HepG2 (cell line): ENCODE measurements around the gene EFNA2. TPM values are rescaled to one million over a fixed set of nuclear protein-coding genes. Genes with fewer than 3 reads are reported as not detected.
A peak's percentile ranks its signal among the peaks of the same experiment; 100 is the strongest.

Experiments used
- ARHGAP35 ChIP-seq: sonication (generic); formaldehyde crosslinking; IDR thresholded peaks from 2 replicates; pipeline ENCODE4 v1.9.0; 2022; ENCODE audit warnings: mild to moderate bottlenecking, inconsistent platforms, moderate library complexity, missing genetic modification reagents, borderline replicate concordance
- FOXJ3 ChIP-seq: sonication (generic); formaldehyde crosslinking; IDR thresholded peaks from 2 replicates; pipeline ENCODE4 v1.4.0; 2020; ENCODE audit warnings: missing genetic modification reagents, mild to moderate bottlenecking, borderline replicate concordance
- NFKB2 ChIP-seq: sonication (generic); formaldehyde crosslinking; IDR thresholded peaks from 2 replicates; pipeline ENCODE4 v1.4.0; 2020; ENCODE audit warnings: missing genetic modification reagents, borderline replicate concordance
- PAF1 ChIP-seq: IDR thresholded peaks from 2 replicates; pipeline ENCODE4 v1.6.1; 2016; ENCODE audit warnings: missing genetic modification reagents, missing compliant biosample characterization
- REL ChIP-seq: sonication (generic); formaldehyde crosslinking; conservative IDR thresholded peaks from 2 replicates; pipeline ENCODE4 v1.8.0; 2022; ENCODE audit warnings: mild to moderate bottlenecking, missing genetic modification reagents, moderate library complexity
- TBP ChIP-seq: sonication (generic); formaldehyde crosslinking; IDR thresholded peaks from 2 replicates; pipeline ENCODE4 v1.5.0; 2020; ENCODE audit warnings: missing genetic modification reagents
- ZFP1 ChIP-seq: IDR thresholded peaks from 2 replicates; pipeline ENCODE4 v1.6.1; 2016
- ZNF547 ChIP-seq: sonication (generic); formaldehyde crosslinking; IDR thresholded peaks from 2 replicates; pipeline ENCODE4 v1.5.1; 2020; ENCODE audit warnings: mild to moderate bottlenecking, missing genetic modification reagents
- ZNF615 ChIP-seq: sonication (generic); formaldehyde crosslinking; IDR thresholded peaks from 2 replicates; pipeline ENCODE4 v1.5.0; 2020; ENCODE audit warnings: mild to moderate bottlenecking, missing genetic modification reagents, borderline replicate concordance
- polyA plus RNA-seq, 8 experiments: library from polyadenylated mRNA; depleted of rRNA in 3 of 8; stranded (reverse) in 7 of 8; unstranded in 1 of 8; fragments of >200 nt; fragmentation: Illumina TruSeq in 4 of 8; extraction: Trizol in 4 of 8; gene quantifications; 2 replicates each; pipeline versions ENCODE4 v1.2.1 to v1.2.3, GENCODE V29; 2011 to 2016; ENCODE audit warnings: low read depth in 4 of 8, missing spikeins in 1 of 8, mixed read lengths in 1 of 8; ENCODE audit not compliant: insufficient read depth in 1 of 8
- total RNA-seq, 5 experiments: library from RNA; depleted of rRNA; stranded (reverse); fragments of >200 nt; fragmentation: Illumina TruSeq; extraction: Trizol; gene quantifications; 2 replicates each; pipeline ENCODE4 v1.2.3, GENCODE V29; 2016; ENCODE audit warnings: low read depth in 1 of 5
- TF ChIP-seq, protein P1 (sequence below): sonication (generic); formaldehyde crosslinking; IDR thresholded peaks from 2 replicates; pipeline ENCODE4 v1.4.0; 2020; ENCODE audit warnings: missing genetic modification reagents
- TF ChIP-seq, protein P2 (sequence below): sonication (generic); formaldehyde crosslinking; IDR thresholded peaks from 2 replicates; pipeline ENCODE4 v1.5.0; 2020; ENCODE audit warnings: missing genetic modification reagents, mild to moderate bottlenecking, borderline replicate concordance
- TF ChIP-seq, protein P3 (sequence below): sonication (generic); formaldehyde crosslinking; IDR thresholded peaks from 2 replicates; pipeline ENCODE4 v1.9.0; 2021; ENCODE audit warnings: missing genetic modification reagents, borderline replicate concordance
- TF ChIP-seq, protein P4 (sequence below): IDR thresholded peaks from 2 replicates; pipeline ENCODE4 v1.6.1; 2016; ENCODE audit warnings: low read depth, missing genetic modification reagents, missing compliant biosample characterization
- TF ChIP-seq, protein P5 (sequence below): sonication (generic); formaldehyde crosslinking; IDR thresholded peaks from 2 replicates; pipeline ENCODE4 v1.8.0; 2022; ENCODE audit warnings: missing genetic modification reagents, low read depth, mild to moderate bottlenecking, borderline replicate concordance

EFNA2 gene
- total and polyA plus RNA-seq, 2 of the 13 experiments (the other 11 are each of a cell fraction or from before 2014, with no cell fraction given), result 6.0 to 9.9 TPM

DNA sequence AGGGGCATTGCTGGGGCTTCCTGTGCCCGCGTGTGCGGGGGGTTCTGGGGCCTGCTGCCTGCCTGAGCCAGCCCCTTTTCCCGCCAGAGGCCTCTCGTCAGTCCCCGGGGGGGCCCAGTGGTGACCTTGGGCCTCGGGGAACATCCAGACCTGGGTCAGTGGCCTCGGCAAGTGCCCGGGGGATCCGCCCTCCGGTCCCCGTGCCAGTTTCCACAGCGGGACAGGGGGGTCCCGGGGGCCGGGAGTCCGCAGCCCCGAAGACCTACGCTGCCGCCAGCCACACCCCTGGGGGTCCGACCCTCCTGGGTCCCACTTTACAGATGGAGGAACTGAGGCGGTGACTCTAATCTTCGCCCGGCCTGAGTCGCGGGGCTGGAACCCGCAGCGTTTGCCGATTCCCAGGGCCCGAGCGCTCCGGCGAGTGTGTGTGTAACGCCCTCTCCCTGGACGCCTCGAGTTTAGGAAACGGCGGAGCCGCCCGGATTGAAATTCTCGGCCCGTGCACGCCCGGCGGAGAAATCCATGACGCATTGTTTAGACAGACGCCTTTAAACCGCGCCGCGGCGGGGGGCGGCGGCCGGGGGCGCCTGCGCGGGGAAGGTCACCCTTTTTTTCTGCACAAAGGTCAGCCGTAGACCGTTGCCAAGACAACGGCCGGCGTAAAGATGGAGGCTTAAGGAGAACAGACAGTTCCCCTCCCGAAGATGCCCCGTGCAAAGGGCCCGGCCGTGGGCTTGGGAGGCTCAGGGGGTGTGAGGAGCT, 39.3 kb downstream of the EFNA2 start (continued):
- TF ChIP-seq, protein P1, sequence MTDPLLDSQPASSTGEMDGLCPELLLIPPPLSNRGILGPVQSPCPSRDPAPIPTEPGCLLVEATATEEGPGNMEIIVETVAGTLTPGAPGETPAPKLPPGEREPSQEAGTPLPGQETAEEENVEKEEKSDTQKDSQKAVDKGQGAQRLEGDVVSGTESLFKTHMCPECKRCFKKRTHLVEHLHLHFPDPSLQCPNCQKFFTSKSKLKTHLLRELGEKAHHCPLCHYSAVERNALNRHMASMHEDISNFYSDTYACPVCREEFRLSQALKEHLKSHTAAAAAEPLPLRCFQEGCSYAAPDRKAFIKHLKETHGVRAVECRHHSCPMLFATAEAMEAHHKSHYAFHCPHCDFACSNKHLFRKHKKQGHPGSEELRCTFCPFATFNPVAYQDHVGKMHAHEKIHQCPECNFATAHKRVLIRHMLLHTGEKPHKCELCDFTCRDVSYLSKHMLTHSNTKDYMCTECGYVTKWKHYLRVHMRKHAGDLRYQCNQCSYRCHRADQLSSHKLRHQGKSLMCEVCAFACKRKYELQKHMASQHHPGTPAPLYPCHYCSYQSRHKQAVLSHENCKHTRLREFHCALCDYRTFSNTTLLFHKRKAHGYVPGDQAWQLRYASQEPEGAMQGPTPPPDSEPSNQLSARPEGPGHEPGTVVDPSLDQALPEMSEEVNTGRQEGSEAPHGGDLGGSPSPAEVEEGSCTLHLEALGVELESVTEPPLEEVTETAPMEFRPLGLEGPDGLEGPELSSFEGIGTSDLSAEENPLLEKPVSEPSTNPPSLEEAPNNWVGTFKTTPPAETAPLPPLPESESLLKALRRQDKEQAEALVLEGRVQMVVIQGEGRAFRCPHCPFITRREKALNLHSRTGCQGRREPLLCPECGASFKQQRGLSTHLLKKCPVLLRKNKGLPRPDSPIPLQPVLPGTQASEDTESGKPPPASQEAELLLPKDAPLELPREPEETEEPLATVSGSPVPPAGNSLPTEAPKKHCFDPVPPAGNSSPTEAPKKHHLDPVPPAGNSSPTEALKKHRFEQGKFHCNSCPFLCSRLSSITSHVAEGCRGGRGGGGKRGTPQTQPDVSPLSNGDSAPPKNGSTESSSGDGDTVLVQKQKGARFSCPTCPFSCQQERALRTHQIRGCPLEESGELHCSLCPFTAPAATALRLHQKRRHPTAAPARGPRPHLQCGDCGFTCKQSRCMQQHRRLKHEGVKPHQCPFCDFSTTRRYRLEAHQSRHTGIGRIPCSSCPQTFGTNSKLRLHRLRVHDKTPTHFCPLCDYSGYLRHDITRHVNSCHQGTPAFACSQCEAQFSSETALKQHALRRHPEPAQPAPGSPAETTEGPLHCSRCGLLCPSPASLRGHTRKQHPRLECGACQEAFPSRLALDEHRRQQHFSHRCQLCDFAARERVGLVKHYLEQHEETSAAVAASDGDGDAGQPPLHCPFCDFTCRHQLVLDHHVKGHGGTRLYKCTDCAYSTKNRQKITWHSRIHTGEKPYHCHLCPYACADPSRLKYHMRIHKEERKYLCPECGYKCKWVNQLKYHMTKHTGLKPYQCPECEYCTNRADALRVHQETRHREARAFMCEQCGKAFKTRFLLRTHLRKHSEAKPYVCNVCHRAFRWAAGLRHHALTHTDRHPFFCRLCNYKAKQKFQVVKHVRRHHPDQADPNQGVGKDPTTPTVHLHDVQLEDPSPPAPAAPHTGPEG (CRISPR knock-in tag), result peak; percentile 97
- no peak for TF ChIP-seq REL (CRISPR knock-in tag)
- no peak for TF ChIP-seq ZFP1 (CRISPR knock-in tag)
- no peak for TF ChIP-seq PAF1 (CRISPR knock-in tag)
- TF ChIP-seq NFKB2 (CRISPR knock-in tag), result no peak; the same call in 1 of the 2 replicates
- TF ChIP-seq ZNF547 (CRISPR knock-in tag), result no peak
- TF ChIP-seq, protein P2, sequence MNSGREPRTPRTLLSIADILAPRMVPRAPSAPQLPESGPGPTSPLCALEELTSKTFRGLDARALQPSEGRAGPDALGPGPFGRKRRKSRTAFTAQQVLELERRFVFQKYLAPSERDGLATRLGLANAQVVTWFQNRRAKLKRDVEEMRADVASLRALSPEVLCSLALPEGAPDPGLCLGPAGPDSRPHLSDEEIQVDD (CRISPR knock-in tag), result no peak
- TF ChIP-seq, protein P3, sequence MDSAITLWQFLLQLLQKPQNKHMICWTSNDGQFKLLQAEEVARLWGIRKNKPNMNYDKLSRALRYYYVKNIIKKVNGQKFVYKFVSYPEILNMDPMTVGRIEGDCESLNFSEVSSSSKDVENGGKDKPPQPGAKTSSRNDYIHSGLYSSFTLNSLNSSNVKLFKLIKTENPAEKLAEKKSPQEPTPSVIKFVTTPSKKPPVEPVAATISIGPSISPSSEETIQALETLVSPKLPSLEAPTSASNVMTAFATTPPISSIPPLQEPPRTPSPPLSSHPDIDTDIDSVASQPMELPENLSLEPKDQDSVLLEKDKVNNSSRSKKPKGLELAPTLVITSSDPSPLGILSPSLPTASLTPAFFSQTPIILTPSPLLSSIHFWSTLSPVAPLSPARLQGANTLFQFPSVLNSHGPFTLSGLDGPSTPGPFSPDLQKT (CRISPR knock-in tag), result no peak
- no peak for TF ChIP-seq ARHGAP35 (CRISPR knock-in tag)
- TF ChIP-seq, protein P4, sequence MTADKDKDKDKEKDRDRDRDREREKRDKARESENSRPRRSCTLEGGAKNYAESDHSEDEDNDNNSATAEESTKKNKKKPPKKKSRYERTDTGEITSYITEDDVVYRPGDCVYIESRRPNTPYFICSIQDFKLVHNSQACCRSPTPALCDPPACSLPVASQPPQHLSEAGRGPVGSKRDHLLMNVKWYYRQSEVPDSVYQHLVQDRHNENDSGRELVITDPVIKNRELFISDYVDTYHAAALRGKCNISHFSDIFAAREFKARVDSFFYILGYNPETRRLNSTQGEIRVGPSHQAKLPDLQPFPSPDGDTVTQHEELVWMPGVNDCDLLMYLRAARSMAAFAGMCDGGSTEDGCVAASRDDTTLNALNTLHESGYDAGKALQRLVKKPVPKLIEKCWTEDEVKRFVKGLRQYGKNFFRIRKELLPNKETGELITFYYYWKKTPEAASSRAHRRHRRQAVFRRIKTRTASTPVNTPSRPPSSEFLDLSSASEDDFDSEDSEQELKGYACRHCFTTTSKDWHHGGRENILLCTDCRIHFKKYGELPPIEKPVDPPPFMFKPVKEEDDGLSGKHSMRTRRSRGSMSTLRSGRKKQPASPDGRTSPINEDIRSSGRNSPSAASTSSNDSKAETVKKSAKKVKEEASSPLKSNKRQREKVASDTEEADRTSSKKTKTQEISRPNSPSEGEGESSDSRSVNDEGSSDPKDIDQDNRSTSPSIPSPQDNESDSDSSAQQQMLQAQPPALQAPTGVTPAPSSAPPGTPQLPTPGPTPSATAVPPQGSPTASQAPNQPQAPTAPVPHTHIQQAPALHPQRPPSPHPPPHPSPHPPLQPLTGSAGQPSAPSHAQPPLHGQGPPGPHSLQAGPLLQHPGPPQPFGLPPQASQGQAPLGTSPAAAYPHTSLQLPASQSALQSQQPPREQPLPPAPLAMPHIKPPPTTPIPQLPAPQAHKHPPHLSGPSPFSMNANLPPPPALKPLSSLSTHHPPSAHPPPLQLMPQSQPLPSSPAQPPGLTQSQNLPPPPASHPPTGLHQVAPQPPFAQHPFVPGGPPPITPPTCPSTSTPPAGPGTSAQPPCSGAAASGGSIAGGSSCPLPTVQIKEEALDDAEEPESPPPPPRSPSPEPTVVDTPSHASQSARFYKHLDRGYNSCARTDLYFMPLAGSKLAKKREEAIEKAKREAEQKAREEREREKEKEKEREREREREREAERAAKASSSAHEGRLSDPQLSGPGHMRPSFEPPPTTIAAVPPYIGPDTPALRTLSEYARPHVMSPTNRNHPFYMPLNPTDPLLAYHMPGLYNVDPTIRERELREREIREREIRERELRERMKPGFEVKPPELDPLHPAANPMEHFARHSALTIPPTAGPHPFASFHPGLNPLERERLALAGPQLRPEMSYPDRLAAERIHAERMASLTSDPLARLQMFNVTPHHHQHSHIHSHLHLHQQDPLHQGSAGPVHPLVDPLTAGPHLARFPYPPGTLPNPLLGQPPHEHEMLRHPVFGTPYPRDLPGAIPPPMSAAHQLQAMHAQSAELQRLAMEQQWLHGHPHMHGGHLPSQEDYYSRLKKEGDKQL (CRISPR knock-in tag), result 0 out of 2 replicates have a peak, but pooled peaks have one; percentile 48
- no peak for TF ChIP-seq TBP
- TF ChIP-seq FOXJ3 (CRISPR knock-in tag), result peak; percentile 53; the same call in 1 of the 2 replicates
- peak; percentile 64; the same call in 1 of the 2 replicates for TF ChIP-seq ZNF615 (CRISPR knock-in tag)
- TF ChIP-seq, protein P5, sequence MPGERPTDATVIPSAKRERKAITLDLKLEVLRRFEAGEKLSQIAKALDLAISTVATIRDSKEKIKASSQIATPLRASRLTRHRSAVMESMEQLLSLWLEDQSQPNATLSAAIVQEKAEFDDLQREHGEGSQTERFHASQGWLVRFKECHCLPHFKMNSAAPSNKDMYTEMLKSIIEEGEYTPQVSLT (CRISPR knock-in tag), result no peak
